GM04503 (cell line): ENCODE results near the gene NKD1.

Source experiments
- DNase-seq: peaks from one replicate; pipeline ENCODE4 v3.0.0-alpha.2; 2012; ENCODE audit warnings: low read depth

The NKD1 gene

DNA sequence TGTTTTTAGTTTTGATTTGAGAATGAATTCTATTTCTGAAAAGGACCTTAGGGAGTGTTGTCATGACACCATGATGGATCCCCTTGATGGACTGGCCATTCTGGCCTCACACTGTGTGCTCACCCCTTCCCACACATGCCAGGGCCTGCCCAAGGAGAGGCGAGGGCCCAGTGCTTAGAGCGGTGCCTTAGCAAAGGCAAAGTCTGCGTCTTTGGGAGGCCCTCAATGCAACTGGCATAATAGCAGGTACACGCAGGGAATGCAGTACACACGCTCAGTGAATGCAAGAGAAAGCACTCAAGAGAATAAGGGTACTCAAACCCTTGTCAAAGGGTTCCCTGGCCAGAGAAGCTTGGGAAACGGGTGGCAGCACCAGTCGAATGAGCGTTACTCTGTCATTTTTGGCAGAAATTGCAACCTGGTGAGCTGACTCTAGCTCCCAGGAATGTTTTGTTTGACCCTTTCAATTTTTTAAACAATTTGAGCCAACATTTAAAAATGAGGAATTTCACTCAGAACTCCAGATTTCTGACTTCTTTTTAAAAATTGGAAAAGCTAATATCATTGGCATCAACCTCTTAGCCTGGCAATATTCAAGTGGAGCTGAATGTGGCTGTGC is 32.1 kb downstream of the NKD1 start:
- DNase-seq: no peak

- no peak for DNase-seq
These were observed 33.6 kb downstream of the NKD1 start for GRCh38 chr16:50581845-50582244.

GRCh38 chr16:50583211-50583610 is 35.0 kb downstream of the NKD1 start:
- DNase-seq: no peak

DNA sequence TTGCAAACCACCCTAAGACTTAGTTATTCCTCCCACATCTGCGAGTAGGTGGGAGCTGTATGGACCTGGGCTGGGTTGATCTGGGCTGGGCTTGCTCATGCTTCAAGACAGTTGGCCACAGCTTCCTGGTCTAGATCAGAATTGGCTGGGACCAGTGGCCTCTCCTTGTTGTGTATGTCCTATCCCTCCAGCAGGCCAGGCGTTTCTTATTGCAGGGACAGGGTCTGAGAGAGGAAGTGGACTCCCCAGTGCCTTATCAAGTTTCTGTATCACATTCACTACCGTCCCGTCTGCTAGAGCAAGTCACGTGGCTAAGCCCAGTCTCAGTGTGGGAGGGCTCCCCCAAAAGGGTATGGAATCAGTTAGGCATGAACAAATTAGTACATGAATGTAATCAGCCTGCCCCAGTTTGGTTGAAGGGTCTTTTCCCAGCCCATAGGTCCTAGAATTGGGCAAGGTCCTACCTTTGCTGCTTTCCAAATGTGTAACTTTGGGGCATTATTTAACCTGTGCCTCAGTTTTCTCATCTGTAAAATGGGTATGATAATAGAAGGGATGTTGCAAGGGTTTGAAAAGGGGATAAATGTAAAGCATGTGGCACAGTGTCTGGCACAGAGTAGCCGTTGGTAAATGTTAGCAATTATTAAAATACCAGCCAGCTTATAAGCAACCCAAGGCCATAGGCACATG is 36.0 kb downstream of the NKD1 start:
- DNase-seq: no peak

DNA sequence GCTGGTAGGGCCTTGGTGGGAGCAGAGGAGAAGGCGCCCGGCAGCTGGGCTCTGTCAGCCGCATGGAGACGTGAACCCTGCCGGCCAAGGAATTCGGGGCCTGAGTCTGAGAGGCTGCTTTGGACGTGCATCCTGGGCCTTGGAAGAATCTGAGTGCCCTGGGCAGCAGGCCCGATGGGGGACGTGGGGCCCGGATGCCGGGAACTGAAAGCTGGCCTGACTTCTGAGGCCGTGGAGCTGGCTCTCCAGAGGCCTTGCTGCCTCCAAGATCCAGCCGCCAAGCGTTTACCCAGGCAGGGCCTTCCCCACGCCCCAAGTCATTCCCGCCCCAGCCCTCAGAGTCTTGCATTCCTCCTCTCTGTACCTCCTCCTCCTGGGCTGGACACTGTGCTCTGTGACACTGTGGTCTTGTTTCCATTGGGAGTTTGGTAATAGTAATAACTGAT is 37.2 kb downstream of the NKD1 start:
- DNase-seq: no peak

GRCh38 chr16:50587543-50587942 is 39.3 kb downstream of the NKD1 start:
- no peak for DNase-seq

GRCh38 chr16:50588276-50588675 is 40.1 kb downstream of the NKD1 start:
- DNase-seq: no peak

DNA sequence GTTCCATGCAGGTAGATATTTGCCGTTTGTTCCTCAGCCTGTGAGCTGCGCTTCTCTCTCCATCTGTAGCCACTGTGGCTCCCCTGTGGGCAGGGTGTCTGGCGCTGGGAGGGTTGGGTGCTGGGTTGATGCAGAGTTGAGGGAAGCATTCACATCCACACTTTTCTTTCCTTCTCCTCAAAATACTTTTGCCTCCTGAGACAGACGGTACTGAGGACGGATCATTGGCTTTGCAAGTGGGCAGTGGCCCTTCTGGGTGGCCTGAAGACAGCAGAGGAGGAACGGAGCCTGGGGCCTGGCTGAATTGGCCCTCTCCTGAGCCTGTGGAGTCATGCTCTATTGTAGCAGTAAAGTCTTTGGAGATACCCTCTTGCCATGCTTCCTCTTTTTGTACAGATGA is 43.0 kb downstream of the NKD1 start:
- no peak for DNase-seq

DNA sequence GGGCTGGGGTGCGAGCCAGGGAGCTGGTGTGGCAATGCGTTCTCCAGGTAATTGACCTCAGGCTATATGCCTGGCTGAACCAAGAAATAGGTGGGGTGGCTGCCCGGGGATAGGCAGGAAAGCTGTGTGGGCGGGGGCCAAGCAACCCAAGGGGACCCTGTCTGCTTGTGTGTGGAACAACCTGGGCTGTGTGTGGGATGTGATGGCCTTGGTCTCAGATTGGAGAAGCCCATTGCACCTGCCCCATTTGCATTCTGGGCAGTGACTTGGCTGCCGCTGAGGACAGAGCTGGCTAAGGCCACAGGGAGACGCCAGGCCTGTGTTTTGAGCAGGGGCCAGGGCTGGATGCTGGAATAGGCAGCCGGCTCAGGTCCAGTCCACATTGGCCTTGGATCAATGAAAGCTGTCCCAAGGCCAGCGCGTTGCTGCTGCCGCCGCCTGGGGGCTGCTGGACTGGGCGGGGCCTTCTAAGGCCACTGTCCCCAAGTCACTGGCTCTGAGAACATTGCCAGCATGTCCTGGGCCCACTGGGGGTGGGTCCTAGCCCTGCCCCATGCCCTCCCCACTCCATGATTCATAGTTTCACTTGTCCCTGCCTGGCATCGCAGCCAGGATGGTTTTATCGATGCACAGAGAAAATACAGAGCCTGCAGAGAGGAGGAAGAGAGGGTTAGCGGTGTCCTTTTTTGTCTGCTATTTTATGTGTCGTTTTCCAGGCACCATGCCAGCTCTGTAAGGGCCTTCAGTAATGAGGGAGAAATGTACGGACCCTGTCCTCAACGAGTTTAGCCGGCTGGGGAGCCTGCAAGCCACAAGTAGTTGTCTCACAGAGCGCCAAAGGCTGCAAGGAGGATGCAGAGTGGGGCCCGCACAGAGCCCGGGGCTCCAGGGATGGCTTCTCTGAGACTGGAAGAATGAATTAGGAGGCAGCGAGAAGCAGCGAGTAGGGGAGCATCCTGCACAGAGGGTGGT is 43.9 kb downstream of the NKD1 start:
- DNase-seq: no peak

DNA sequence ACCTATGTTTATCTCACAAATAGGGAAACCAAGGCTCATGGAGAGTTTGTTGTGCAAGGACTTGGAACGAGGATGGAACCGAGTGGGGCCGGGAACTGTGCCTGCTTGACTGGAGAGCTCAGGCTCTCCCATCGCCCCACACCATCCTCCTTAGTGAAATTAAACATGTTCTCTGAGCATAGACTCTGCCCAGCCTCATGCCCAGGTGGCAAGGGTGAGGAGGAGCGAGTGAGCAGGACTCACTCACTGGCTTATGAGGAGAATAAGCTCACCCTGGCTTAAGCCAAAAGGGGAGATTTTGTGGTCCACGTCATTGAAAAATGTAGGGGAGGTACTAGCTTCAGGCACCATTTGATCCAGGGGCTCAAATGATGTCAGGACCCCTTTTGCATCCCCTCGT is 44.8 kb downstream of the NKD1 start:
- DNase-seq: no peak

GRCh38 chr16:50593410-50594150 is 45.4 kb downstream of the NKD1 start:
- no peak for DNase-seq

GRCh38 chr16:50594308-50595260 is 46.4 kb downstream of the NKD1 start:
- DNase-seq: no peak

GRCh38 chr16:50595859-50596258 is 47.7 kb downstream of the NKD1 start:
- DNase-seq: no peak

GRCh38 chr16:50596762-50597450 is 48.7 kb downstream of the NKD1 start:
- DNase-seq: no peak

DNA sequence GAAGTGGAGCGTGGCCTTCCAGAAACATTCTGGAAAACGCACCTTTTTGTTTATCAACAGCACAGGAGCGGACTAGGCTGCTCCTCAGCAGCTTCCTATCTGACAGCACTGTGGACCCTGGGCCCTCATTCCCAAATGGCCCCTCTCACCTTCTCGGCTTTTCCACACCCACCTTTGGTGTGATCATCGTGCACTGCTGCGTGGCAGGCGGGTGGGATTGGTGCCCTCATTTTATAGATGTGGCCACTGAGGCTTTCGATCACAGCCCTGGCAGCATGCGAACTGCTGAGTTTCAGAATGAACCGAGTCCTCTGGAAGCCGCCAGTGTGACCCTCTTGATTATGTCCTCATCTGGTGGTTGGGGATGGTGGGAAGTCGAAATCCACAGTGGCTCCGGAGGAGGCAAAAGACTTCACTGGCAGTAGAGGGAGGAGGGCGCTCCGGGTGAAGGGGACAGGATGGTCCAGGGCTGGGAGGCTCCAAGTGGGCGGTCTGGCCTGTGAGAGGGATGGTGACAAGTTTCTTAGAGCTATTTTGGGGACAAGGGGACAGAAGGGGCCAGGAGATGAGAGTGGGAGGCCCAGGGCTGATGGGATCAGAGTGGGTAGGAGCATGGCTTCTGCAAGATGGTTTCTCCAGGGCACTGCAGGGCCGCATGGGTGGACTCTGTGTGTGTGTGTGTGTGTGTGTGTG is 49.5 kb downstream of the NKD1 start:
- DNase-seq: no peak

GRCh38 chr16:50598256-50598894 is 50.2 kb downstream of the NKD1 start:
- no peak for DNase-seq

DNA sequence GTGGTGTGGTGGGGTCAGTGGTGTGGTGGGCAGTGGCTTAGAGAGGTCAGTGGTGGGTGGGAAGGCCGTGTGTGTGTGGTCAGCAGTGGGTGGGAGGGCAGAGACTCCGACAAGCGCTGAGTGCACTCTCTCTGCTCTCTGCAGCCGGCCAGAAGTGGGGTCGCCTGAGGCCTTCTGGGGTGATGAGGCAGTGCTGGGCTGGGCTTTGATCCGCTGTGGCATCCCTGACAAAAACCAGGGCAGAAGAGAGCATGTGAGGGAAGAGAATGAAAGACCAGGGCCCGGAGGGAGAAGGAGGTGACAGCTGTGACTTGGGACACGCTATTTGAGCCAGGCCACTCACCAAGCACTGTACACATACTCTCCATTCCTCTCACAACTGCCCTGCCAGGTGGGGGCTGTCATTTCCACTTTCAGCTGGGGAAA is 50.8 kb downstream of the NKD1 start:
- DNase-seq: no peak

DNA sequence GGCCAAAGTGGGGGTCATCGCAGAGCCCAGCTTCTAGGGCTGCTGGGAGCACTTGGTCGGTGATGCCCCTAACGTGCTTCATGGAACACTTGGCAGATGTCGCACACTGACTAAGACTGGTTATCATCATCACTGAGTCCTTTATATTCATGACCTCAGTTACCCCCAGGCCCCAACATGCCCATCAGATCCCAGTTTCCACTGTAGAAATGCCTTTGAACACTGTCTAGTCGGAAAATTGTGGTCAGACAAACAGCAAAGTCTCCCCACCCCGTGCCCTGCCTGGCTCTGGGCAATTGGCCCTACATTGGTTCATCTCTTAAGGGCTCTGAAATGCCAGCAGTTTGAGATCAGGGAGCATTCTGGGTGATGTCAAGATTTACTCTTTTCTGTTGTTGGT is 51.3 kb downstream of the NKD1 start:
- DNase-seq: no peak
